PC-9 (cell line): ENCODE data around the gene MCF2L. TPM values are rescaled to one million over a fixed set of nuclear protein-coding genes. Genes with fewer than 3 reads are reported as not detected.

Experiments
- BruUV-seq: library from RNA; stranded (reverse); fragments of 400-500 nt; replicated peaks from 2 replicates; lab custom pipeline; 2021; lab: Mats Ljungman, UMichigan
- CTCF ChIA-PET: fragments of 300-600 bp; sonication (Branson Sonifier 250); formaldehyde crosslinking; loops from one replicate; lab custom pipeline; 2022; ENCODE audit warnings: antibody characterized with exemption; lab: Charles Lee
- POLR2A ChIA-PET: fragments of 300-600 bp; sonication (Branson Sonifier 250); formaldehyde crosslinking; loops from one replicate; lab custom pipeline; 2022; ENCODE audit warnings: antibody characterized with exemption; ENCODE audit not compliant: unreplicated experiment; lab: Charles Lee
- DNase-seq, 2 experiments: peaks; one replicate each; pipeline versions ENCODE4 v3.0.0 to v3.0.0-alpha.2; 2015 to 2022; ENCODE audit warnings: mixed read lengths in 1 of 2
- H2AFZ ChIP-seq: fragments of 200-600 bp; sonication (generic); 2 replicates; pipeline ENCODE4 v1.8.1; 2017; ENCODE audit warnings: antibody characterized with exemption
- H3F3A ChIP-seq: fragments of 200-600 bp; sonication (generic); 2 replicates; pipeline ENCODE4 v1.8.1; 2017; ENCODE audit warnings: antibody characterized with exemption, mild to moderate bottlenecking, low read depth; ENCODE audit not compliant: insufficient read depth
- H3K27ac ChIP-seq: fragments of 200-600 bp; sonication (generic); 2 replicates; pipeline ENCODE4 v1.6.1; 2016; ENCODE audit warnings: mixed run types
- H3K27me3 ChIP-seq: fragments of 200-600 bp; sonication (generic); 2 replicates; pipeline ENCODE4 v1.6.1; 2016; ENCODE audit warnings: low read depth, mixed run types; ENCODE audit not compliant: insufficient read depth
- H3K36me3 ChIP-seq: fragments of 200-600 bp; sonication (generic); 2 replicates; pipeline ENCODE4 v1.6.1; 2016; ENCODE audit warnings: low read depth, mixed run types
- H3K4me1 ChIP-seq: fragments of 200-600 bp; sonication (generic); replicated peaks from 2 replicates; pipeline ENCODE4 v1.6.1; 2016; ENCODE audit warnings: mixed run types; ENCODE audit not compliant: insufficient read depth
- H3K4me2 ChIP-seq: fragments of 200-600 bp; sonication (generic); 2 replicates; pipeline ENCODE4 v1.6.1; 2017; ENCODE audit warnings: mixed run types
- H3K4me3 ChIP-seq: fragments of 200-600 bp; sonication (generic); 2 replicates; pipeline ENCODE4 v1.6.1; 2016; ENCODE audit warnings: mixed run types
- H3K79me2 ChIP-seq: fragments of 200-600 bp; sonication (generic); 2 replicates; pipeline ENCODE4 v1.6.1; 2017; ENCODE audit warnings: low read depth, mixed run types
- H3K9me2 ChIP-seq: fragments of 200-600 bp; sonication (generic); 2 replicates; pipeline ENCODE4 v1.8.1; 2017; ENCODE audit warnings: mild to moderate bottlenecking; ENCODE audit not compliant: insufficient read depth
- H3K9me3 ChIP-seq: fragments of 200-600 bp; sonication (generic); 2 replicates; pipeline ENCODE4 v1.8.1; 2016; ENCODE audit warnings: low read depth; ENCODE audit not compliant: insufficient read depth
- H4K20me1 ChIP-seq: fragments of 200-600 bp; sonication (generic); 2 replicates; pipeline ENCODE4 v1.8.1; 2017; ENCODE audit not compliant: insufficient read depth
- EZH2 ChIP-seq: fragments of 200-600 bp; sonication (generic); IDR thresholded peaks from 2 replicates; pipeline ENCODE4 v1.8.0; 2017; ENCODE audit warnings: antibody characterized with exemption, low read depth
- intact Hi-C: fragments of 100-400 bp; cut with micrococcal nuclease; formaldehyde crosslinking; loops from one replicate; pipeline ENCODE4 v1.10.0; 2022; ENCODE audit not compliant: unreplicated experiment
- total RNA-seq: library from RNA; stranded (reverse); gene quantifications from 2 replicates; pipeline ENCODE4 v1.2.3, GENCODE V29; 2021
- TF ChIP-seq, protein P1 (sequence below): fragments of 200-600 bp; sonication (generic); conservative IDR thresholded peaks from 2 replicates; pipeline ENCODE4 v1.6.1; 2017; ENCODE audit warnings: mixed run types, antibody characterized with exemption, mild to moderate bottlenecking, moderate library complexity

Gene MCF2L
- total RNA-seq, 1 experiment from 2014 or later: 28.2 TPM

- Histone ChIP-seq H3K27ac (no peak overlapping the region), H3K27me3 (no peaks in the 10 kb centered on the region), H3K9me2 (no peaks in the 10 kb centered on the region), H3K4me2 (no peak overlapping the region), H3K4me3 (no peak overlapping the region), H3K4me1 (peaks cover 1% of the 10 kb centered on the region), H3K9me3 (no peaks in the 10 kb centered on the region), H4K20me1 (no peaks in the 10 kb centered on the region), H3K36me3 (no peaks in the 10 kb centered on the region), H2AFZ (no peak overlapping the region), H3F3A (no peaks in the 10 kb centered on the region), H3K79me2 (no peaks in the 10 kb centered on the region)
- no TSS peak for BruUV-seq
- no peak for DNase-seq
- intact Hi-C loops: no loop called here
- ChIA-PET CTCF (no interaction called here), POLR2A (no interaction called here)
- no peak for TF ChIP-seq EZH2
- TF ChIP-seq, protein P1, sequence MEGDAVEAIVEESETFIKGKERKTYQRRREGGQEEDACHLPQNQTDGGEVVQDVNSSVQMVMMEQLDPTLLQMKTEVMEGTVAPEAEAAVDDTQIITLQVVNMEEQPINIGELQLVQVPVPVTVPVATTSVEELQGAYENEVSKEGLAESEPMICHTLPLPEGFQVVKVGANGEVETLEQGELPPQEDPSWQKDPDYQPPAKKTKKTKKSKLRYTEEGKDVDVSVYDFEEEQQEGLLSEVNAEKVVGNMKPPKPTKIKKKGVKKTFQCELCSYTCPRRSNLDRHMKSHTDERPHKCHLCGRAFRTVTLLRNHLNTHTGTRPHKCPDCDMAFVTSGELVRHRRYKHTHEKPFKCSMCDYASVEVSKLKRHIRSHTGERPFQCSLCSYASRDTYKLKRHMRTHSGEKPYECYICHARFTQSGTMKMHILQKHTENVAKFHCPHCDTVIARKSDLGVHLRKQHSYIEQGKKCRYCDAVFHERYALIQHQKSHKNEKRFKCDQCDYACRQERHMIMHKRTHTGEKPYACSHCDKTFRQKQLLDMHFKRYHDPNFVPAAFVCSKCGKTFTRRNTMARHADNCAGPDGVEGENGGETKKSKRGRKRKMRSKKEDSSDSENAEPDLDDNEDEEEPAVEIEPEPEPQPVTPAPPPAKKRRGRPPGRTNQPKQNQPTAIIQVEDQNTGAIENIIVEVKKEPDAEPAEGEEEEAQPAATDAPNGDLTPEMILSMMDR: no peak
These were observed 101.1 kb downstream of the MCF2L start for GRCh38 chr13:113069861-113070805.

DNA sequence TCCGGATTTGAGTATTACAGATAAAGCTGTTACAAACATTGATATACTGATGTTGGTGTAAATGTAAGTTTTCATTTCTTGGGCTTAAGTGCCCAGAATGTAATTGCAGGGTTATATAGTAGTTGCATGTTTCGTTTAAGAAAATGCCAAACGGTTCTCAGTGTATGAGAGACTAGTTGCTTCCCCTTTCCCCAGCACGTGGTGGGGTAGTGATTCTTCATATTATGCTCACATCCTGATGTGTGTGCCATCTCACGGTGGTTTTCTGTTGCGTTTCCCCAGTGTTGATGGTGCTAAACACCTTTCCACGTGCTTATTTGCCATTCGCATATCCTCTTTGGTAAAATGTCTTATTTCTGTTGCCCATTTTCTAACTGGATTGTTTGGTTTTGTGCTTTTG lies 101.8 kb downstream of the MCF2L start:
- Histone ChIP-seq H3K9me2 (no peaks in the 10 kb centered on the region), H2AFZ (no peak overlapping the region), H3K4me3 (no peak overlapping the region), H3K36me3 (no peaks in the 10 kb centered on the region), H3K27me3 (no peaks in the 10 kb centered on the region), H3F3A (no peaks in the 10 kb centered on the region), H3K9me3 (no peaks in the 10 kb centered on the region), H3K4me2 (no peak overlapping the region), H3K4me1 (no peaks in the 10 kb centered on the region), H3K27ac (no peak overlapping the region), H3K79me2 (no peaks in the 10 kb centered on the region), H4K20me1 (no peaks in the 10 kb centered on the region)
- CTCF ChIA-PET: no interaction called here
- BruUV-seq: no TSS peak
- DNase-seq: no peak
- intact Hi-C loops: no loop called here
- no peak for TF ChIP-seq EZH2
- TF ChIP-seq, protein P1: no peak
- POLR2A ChIA-PET: interaction anchor here (0.7 kb wide), 1 partner anchor 309 kb away, joined by 4 read pairs; no protein-coding TSS in a partner anchor

- BruUV-seq: no TSS peak
These were observed 103.4 kb downstream of the MCF2L start for GRCh38 chr13:113072376-113072775.

More at GRCh38 chr13:113072376-113072775, 103.4 kb downstream of the MCF2L start:
- POLR2A ChIA-PET: no interaction called here
- H3K27ac ChIP-seq: no peak overlapping the region
- no peak overlapping the region for H3K4me3 ChIP-seq
- CTCF ChIA-PET: no interaction called here
- intact Hi-C loops: no loop called here
- no peaks in the 10 kb centered on the region for H3K79me2 ChIP-seq
- H4K20me1 ChIP-seq: no peaks in the 10 kb centered on the region
- no peaks in the 10 kb centered on the region for H3K9me3 ChIP-seq
- H3K9me2 ChIP-seq: no peaks in the 10 kb centered on the region
- no peak overlapping the region for H2AFZ ChIP-seq
- DNase-seq: no peak
- H3K36me3 ChIP-seq: no peaks in the 10 kb centered on the region
- H3K4me1 ChIP-seq: no peaks in the 10 kb centered on the region
- no peaks in the 10 kb centered on the region for H3K27me3 ChIP-seq
- H3F3A ChIP-seq: no peaks in the 10 kb centered on the region
- H3K4me2 ChIP-seq: no peak overlapping the region
- TF ChIP-seq, protein P1: no peak
- TF ChIP-seq EZH2: no peak
